ENCODE measurements around the gene TPGS1.

GRCh38 chr19:470701-471100 lies 36.6 kb upstream of the TPGS1 start:
- TF ChIP-seq CTCF (IDR thresholded peaks at IDR 0.05) (no peak), POLR2A (IDR thresholded peaks at IDR 0.05) (no peak)

Data from body of pancreas (tissue), 4 donors.